Activated CD4-positive, alpha-beta T cell treated with anti-CD3 and anti-CD28 coated beads for 24 hours (primary cell): ENCODE data around the gene FGF9.

Experiments
- DNase-seq, 2 donors: peaks; one replicate each; pipeline ENCODE4 v3.0.0-alpha.2; 2020; ENCODE audit warnings: low read depth in 2 of 2

The FGF9 gene

GRCh38 chr13:21674490-21675009, 3.7 kb downstream of the FGF9 start:
- no peak for DNase-seq

GRCh38 chr13:21675095-21675991, 4.5 kb downstream of the FGF9 start:
- no peak for DNase-seq

DNA sequence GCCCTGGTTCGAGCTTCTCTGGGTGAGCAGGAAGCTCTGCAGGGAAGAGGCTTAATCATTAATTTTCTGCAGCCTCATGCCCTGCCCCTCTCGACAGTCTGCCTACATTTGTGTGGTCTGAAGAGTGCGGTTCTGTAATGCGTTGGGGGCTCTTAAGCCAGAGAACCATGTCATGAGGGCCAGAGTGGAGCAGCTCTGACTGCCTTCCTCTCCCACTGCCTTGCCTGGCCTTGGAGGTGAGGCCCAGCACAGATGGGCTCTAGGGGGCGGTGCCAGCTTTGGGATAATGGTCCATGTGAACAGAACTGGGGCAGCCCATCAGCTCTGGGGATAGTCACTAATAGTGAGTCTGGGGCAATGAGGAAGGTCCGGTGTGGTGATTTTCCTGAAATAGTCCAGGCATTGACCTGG, 5.7 kb downstream of the FGF9 start:
- DNase-seq = no peak

- no peak for DNase-seq
Observed at GRCh38 chr13:21677075-21677623, 6.3 kb downstream of the FGF9 start.

DNA sequence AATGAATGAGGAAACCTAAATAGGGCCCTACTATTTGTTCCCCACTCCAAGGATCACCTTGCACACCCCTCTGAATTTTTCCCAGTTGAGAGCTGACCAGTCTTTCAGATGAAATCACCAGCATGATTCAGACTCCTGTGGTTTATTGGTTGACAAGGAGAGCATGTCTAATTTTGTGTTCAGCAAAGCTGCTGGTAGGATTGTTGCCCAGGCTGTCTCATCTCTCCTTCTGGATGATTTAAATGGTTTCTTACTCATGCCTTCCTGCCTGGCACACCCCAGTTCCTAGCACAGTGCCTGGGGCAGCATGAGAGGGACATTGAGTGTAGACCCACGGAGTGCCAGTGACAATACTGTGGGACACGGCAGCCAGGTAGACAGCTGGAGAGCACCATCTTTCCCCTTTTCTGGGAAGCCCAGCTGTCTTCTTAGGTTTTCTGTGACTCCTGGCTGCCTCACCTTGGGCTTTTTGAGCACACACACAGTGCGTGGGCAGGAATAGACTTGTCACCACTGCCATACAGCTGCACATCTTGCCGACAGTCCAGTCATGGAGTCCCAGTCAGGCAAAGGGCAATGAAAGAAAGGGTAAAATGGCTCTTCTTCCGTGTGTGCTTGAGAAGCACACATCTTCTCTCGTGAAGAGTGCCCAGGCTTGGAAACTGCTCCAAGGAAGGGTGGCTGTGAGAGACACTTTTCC, 12.3 kb downstream of the FGF9 start:
- DNase-seq = no peak

GRCh38 chr13:21684576-21684975, 13.7 kb downstream of the FGF9 start:
- DNase-seq = no peak

DNA sequence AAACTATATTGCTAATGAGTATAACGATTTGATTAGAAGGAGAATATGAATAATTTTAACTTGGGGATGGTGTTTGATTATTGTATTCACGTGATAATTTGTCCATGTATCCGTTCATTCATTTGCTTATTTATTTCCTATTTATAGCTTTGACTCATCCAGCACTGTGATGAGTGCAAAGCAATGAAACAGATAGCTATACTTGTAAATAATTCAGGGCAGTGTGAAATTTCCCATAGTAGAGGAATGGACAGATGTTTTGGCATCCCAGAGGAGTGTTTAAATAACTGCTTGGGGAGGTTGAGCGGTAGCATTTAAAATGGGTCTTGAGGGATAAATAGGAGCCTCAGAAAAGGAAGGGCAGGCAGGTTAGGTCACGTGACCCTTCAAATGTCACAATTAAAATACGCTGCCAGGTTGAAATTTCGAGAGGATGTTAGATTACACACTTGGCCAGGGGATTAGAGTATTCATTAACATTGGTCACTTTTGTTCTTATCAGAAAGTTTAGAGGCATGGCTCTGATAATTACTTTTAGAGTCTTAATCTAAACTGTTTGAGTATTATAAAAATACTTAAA, 14.7 kb downstream of the FGF9 start:
- no peak for DNase-seq

GRCh38 chr13:21686751-21687391, 16.0 kb downstream of the FGF9 start:
- DNase-seq = no peak

DNA sequence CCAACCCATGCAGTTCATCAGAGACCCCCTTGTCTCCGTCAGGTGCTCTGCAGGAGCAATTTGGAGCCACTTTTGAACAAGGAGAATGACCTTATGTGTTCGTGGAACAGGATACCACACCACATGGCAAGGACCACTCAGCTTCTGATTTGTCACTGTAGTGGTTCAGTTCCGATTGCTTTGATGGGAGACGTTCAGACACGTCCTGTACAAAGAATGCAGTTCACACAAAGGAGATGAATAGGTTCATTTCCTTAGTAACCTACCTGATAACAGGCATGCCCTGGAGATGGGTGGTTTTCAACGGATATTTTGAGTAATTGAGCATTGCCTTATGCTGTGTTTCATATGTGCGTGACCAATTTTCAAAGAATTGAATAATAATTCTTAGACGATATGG, 17.2 kb downstream of the FGF9 start:
- no peak for DNase-seq

DNA sequence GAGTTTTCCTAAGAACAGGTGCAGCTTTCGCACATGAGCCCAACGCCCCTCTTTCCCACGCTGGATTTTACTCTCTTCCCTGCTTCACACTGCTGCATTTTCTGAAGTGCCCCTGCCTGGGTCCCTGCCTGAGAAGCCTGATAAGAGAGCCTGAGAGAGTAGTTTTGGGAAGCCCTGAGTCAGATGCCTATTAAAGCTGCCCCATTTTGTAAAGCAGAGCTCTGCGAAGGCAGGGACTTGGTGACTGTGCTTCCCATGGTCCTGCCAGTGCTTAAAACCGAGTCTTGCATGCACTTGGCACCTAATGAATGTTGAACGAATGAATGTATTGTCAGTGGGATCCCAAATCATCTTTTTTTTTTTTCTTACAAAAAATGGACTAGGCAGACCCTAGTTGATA, 18.2 kb downstream of the FGF9 start:
- DNase-seq = no peak

DNA sequence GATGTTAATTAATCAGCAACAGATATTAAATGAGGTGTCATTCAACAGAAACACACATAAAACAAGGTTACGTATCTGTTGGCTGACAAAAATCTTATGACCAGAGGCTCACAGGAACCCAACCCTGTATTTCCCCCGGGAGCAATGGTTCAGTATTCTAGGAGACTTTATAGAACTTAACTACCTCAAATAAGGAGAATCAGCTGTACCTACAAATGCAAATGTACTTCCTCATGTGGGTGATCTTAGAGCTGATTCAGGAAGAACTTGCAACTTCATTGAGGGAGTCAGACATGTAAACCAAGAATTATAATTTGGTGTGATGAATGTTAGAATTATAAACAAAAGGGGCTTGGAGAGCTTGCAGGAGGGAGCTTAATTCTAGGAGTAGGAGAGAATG, 20.1 kb downstream of the FGF9 start:
- no peak for DNase-seq

DNA sequence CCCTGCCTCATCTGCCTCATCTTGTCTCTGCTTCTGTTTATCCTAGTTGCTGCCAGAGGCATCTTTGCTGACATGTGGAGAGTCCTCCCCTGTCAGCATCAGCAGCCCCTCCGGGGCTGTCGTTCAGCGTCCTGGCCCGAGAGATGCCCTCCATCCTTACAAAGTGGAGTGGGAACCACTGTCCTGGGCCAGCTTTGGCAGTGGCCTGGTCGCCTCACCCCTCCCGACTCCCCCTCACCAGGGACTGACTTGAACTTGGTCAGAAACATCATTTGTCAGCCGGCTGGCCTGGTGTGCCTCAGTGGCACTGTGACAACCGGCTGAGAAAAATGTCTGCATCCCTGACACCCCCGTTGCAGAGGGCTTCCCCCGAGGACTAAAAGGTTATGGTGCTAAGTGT, 20.6 kb downstream of the FGF9 start:
- DNase-seq = no peak

- no peak for DNase-seq
Observed at GRCh38 chr13:21691928-21692327, 21.1 kb downstream of the FGF9 start.

DNA sequence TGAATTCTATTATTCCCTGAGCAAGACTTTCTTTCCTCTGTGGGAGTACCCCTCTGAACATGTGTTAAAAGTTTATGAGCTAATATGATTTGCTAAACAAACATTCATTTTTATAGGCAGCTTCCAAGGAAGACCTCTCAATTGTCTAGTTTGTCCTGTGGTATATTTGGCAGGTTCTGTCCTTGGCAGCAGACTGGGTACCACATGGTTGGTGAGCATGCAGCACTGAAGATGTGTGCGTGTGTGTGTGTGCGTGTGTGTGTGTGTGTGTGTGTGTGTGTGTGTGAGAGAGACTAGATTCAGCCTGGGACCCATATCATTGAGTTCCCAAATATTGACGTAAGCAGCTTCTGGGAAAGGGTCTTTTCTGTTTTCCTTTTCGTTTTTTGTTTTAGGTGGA, 24.0 kb downstream of the FGF9 start:
- no peak for DNase-seq

DNA sequence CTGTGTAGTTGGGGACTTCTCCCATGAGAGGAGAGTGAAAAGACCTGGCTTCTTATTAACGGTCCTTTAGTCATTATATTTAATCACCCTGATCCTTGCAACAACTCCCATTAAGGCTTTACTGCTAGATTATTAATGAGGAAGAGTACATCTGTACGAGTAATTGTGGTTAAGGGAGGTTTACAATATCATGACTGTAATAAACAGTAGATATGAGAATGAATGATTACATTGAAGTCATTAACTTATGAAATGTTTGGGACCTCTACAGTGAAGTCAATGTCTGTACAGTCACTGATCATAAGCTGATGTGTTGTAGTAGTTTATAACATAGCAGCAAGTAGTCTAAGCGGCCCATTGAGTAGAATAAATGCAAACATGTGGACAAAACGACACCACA, 24.7 kb downstream of the FGF9 start:
- DNase-seq = no peak

DNA sequence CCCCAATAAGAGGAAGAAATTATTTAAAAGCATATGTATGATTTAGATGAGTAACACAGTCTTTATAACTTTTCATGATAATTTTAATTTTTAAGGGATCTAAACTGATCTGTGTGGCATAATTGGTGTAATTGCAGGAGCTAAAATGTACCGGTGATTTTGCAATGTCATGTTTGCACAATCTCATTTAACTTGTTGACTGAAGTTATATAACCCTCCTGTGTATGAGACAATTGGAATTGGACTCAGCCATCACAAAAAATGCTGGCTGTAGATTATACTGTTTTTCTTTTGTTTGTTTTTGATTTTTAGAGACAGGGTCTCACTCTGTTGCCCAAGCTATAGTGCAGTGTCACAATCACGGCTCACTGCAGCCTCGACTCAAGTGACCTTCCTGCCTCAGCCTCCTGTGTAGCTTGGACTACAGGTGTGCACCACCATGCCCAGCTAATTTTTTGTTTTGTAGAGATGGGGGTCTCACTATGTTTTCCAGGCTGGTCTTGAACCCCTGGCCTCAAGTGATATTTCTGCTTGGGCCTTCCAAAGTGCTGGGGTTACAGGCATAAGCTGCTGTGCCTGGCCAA, 26.1 kb downstream of the FGF9 start:
- no peak for DNase-seq

DNA sequence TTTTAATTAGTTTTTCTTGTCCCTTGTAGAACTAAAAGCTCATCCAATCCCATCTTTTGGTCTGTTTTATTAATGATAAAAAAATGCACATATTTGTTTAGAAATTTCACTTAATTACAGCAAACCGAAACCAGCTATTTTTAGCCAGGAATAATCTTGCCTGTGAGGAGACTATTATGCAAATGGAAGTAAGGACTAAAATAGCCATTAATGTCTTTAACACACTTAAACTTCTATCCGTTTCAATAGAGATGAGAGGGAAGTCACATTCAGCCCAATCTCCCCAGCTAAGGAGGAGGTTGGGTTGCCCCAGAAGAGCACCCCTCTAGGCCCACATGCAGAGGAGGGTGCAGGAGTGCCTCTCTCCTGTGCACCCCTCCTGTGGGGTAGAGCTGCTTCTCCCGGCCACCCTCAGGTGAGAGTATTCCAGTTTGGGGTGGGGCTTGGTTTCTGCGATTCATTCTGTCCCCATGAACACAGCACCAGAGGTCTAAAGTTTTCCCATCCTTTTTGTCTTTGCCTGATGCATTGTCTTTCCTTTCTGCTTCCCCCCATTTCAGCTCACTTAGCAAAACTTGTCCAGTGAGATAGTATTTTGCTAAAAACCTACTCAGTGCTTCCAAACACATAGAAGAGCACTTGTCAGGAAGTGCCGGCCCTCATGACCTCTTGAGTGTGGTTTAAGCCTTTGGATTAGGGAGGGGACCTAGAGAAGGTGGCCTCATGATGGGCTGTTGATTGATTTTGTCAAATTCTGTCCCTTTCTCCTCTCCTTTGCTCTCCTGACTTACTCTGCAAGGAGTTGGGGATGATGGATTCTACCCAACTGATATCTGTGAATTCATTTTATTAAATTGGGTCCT, 28.2 kb downstream of the FGF9 start:
- DNase-seq = no peak

DNA sequence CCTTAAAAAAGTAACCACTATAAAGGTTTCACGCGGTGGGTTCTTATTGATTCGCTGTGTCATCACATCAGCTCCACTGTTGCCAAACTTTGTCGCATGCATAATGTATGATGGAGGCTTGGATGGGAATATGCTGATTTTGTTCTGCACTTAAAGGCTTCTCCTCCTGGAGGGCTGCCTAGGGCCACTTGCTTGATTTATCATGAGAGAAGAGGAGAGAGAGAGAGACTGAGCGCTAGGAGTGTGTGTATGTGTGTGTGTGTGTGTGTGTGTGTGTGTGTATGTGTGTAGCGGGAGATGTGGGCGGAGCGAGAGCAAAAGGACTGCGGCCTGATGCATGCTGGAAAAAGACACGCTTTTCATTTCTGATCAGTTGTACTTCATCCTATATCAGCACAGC, 30.6 kb downstream of the FGF9 start:
- DNase-seq = no peak

- DNase-seq = no peak
Observed at GRCh38 chr13:21703846-21704245, 33.0 kb downstream of the FGF9 start.

GRCh38 chr13:21707586-21707985, 36.7 kb downstream of the FGF9 start:
- no peak for DNase-seq

DNA sequence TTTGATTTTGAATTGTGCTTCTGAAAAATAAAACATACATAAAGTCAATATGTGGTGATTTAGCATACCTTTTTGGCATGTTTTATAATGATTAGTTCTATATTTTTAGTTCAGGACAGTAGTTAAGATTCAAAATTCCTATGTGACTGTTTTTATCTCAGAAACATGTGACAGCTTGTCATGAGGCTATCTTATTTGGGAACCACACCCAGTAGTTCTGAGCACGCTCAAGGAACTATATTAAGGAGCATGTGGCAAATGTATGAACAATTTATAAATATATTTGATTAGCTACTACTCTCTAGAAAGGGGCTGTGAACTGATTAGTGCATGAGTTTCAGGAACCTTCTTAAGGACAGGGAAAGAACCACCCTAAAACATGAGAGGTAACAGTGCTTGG, 38.8 kb downstream of the FGF9 start:
- DNase-seq = no peak
